Measurements from ENCODE around the gene TBC1D17.
A peak's percentile ranks its signal among the peaks of the same experiment; 100 is the strongest.

DNA sequence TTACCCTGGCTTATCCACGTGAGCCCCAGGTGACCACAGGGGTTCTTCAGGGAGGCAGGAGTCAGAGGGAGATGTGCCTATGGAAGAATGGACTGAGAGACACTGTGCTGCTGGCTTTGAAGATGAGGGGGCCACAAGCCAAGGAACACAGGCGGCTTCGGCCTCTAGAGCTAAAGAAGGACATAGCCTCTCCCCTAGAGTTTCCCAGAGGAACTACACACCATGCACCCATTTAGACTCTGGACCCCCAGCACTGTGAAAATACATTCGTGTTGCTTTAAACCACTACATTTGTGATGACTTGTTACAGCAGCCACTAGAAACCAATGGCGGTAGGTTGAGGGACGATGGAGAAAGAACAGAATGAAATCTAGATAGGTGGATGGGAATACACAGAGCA lies 37.8 kb downstream of the TBC1D17 start:
- TF ChIP-seq, protein P1, sequence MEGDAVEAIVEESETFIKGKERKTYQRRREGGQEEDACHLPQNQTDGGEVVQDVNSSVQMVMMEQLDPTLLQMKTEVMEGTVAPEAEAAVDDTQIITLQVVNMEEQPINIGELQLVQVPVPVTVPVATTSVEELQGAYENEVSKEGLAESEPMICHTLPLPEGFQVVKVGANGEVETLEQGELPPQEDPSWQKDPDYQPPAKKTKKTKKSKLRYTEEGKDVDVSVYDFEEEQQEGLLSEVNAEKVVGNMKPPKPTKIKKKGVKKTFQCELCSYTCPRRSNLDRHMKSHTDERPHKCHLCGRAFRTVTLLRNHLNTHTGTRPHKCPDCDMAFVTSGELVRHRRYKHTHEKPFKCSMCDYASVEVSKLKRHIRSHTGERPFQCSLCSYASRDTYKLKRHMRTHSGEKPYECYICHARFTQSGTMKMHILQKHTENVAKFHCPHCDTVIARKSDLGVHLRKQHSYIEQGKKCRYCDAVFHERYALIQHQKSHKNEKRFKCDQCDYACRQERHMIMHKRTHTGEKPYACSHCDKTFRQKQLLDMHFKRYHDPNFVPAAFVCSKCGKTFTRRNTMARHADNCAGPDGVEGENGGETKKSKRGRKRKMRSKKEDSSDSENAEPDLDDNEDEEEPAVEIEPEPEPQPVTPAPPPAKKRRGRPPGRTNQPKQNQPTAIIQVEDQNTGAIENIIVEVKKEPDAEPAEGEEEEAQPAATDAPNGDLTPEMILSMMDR (optimal IDR thresholded peaks at IDR 0.05 in 1 of 3, IDR thresholded peaks at IDR 0.05 in 1 of 3, conservative IDR thresholded peaks at IDR 0.05 in 1 of 3; ENCODE audit: extremely low read depth in 1 of 3, insufficient read depth in 2 of 3, low read length in 3 of 3): peak in 2 of 3 experiments; percentile 20 to 23
- no peak for TF ChIP-seq EZH2 (IDR thresholded peaks at IDR 0.05; ENCODE audit: low read length)
